ENCODE measurements around the gene SYTL2. TPM values are rescaled to one million over a fixed set of nuclear protein-coding genes. Genes with fewer than 3 reads are reported as not detected.
"Not testable (repeated sequence)": the region's sequence is repeated elsewhere in the genome, so short reads cannot be mapped to it uniquely, and the experiment has no call there.

SYTL2 gene
- total RNA-seq, 2 experiments from 2014 or later: 9.5 to 11.2 TPM

GRCh38 chr11:85787809-85788760 is 22.9 kb downstream of the SYTL2 start:
- H3K27me3 Mint-ChIP-seq: no peaks in the 10 kb centered on the region
- no peaks in the 10 kb centered on the region for H3K36me3 Mint-ChIP-seq (ENCODE audit: low read depth)
- peaks cover 32% of the 10 kb centered on the region for H3K4me1 Mint-ChIP-seq (ENCODE audit: low read depth)
- no peak for TF ChIP-seq CTCF (IDR thresholded peaks at IDR 0.05)
- intact Hi-C loops (cut with micrococcal nuclease): no loop called here
- DNase-seq (no peak), ATAC-seq (peak; percentile 37)
- peak overlapping the region; percentile 74 for H3K27ac Mint-ChIP-seq
- POLR2A ChIA-PET: interaction anchor here (0.6 to 1.0 kb wide), 3 partner anchors 20 to 172 kb away, joined by 3 read pairs; no protein-coding TSS in a partner anchor
- CTCF ChIA-PET: interaction anchor here (1.2 to 1.7 kb wide), 2 partner anchors 41 to 107 kb away, joined by 3 read pairs; no protein-coding TSS in a partner anchor
- no peak overlapping the region for H3K4me3 Mint-ChIP-seq
- no peaks in the 10 kb centered on the region for H3K9me3 Mint-ChIP-seq

GRCh38 chr11:85787168-85787567 is 23.8 kb downstream of the SYTL2 start:
- TF ChIP-seq CTCF (IDR thresholded peaks at IDR 0.05): no peak
- Mint-ChIP-seq H3K27ac (peak overlapping the region; percentile 44), H3K9me3 (peaks cover 5% of the 10 kb centered on the region), H3K4me3 (no peak overlapping the region), H3K4me1 (ENCODE audit: low read depth) (peaks cover 31% of the 10 kb centered on the region), H3K27me3 (no peaks in the 10 kb centered on the region), H3K36me3 (ENCODE audit: low read depth) (peaks cover 7% of the 10 kb centered on the region)
- intact Hi-C loops (cut with micrococcal nuclease): no loop called here
- peak; percentile 55 for ATAC-seq
- POLR2A ChIA-PET: interaction anchor here (1.0 to 1.4 kb wide), 3 partner anchors 23 to 123 kb away, joined by 3 to 5 read pairs (median 5); partner anchors contain the start of gene CREBZF
- CTCF ChIA-PET: interaction anchor here (1.2 to 2.5 kb wide), 4 partner anchors 9 to 106 kb away, joined by 3 to 6 read pairs (median 4); partner anchors contain the start of gene CCDC83
- no peak for DNase-seq

DNA sequence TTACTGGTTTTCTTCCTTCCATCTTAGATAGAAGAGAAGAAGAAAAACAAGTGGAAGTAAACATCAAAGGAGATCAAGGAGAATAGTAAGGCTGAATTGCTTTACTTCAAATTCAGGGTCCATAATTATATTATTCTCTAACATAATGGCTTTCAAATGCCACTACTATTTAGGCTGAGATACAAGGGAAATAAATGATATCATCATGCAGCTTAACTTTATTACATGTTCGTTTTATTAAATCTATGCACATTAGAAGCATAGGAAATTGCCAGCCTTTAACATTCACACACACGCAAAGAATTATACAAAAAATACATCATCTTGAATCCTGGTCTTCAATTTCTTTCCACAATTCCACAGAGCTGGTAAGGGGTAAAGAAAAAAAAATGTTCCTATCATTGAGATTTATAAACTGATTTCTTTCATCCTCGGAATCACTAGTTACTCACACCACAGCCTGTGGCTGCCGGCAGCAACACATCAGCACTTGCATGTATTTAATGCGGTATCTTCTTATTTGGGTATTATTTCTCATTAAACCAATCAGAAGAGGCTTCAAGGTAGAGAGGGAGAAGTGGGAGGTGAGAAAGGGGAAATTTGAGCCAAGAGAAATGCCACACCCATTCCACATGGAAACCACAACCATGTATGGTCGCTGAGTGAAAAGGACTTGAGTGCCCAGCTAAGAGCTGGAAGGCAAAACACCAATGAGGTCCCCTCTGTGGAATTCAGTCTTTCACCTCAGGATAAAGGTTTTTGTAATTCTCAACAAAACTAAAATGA is 26.3 kb downstream of the SYTL2 start:
- Mint-ChIP-seq H3K27ac (no peak overlapping the region), H3K27me3 (no peaks in the 10 kb centered on the region), H3K9me3 (peaks cover 5% of the 10 kb centered on the region), H3K4me3 (no peak overlapping the region), H3K36me3 (ENCODE audit: low read depth) (peaks cover 7% of the 10 kb centered on the region), H3K4me1 (ENCODE audit: low read depth) (peaks cover 45% of the 10 kb centered on the region)
- ChIA-PET CTCF (interaction anchor here (0.7 to 2.5 kb wide), 4 partner anchors 11 to 24 kb away, joined by 3 to 6 read pairs (median 3); no protein-coding TSS in a partner anchor), POLR2A (no interaction called here)
- DNase-seq (no peak), ATAC-seq (no peak)
- intact Hi-C loops (cut with micrococcal nuclease): no loop called here
- no peak for TF ChIP-seq CTCF (IDR thresholded peaks at IDR 0.05)

- Mint-ChIP-seq H3K9me3 (peaks cover 5% of the 10 kb centered on the region), H3K27ac (no peak overlapping the region), H3K27me3 (no peaks in the 10 kb centered on the region), H3K4me1 (ENCODE audit: low read depth) (peaks cover 48% of the 10 kb centered on the region), H3K4me3 (no peak overlapping the region), H3K36me3 (ENCODE audit: low read depth) (peaks cover 7% of the 10 kb centered on the region)
- TF ChIP-seq CTCF (IDR thresholded peaks at IDR 0.05): no peak
- ATAC-seq (no peak), DNase-seq (no peak)
- intact Hi-C loops (cut with micrococcal nuclease): no loop called here
- CTCF ChIA-PET: no interaction called here
- POLR2A ChIA-PET: no interaction called here
Observed at GRCh38 chr11:85783758-85784157, 27.2 kb downstream of the SYTL2 start.

GRCh38 chr11:85780780-85781517 is 30.0 kb downstream of the SYTL2 start:
- peak; percentile 48 for DNase-seq
- H3K9me3 Mint-ChIP-seq; H3K4me3 Mint-ChIP-seq; intact Hi-C loops (cut with micrococcal nuclease); H3K27me3 Mint-ChIP-seq; H3K36me3 Mint-ChIP-seq (ENCODE audit: low read depth): not testable (repeated sequence)
- ATAC-seq: peak; percentile 82
- CTCF ChIA-PET: interaction anchor here (1.1 kb wide), 2 partner anchors 13 to 24 kb away, joined by 3 to 4 read pairs; no protein-coding TSS in a partner anchor
- POLR2A ChIA-PET: interaction anchor here (0.9 kb wide), 1 partner anchor 81 kb away, joined by 3 read pairs; no protein-coding TSS in a partner anchor
- H3K4me1 Mint-ChIP-seq (ENCODE audit: low read depth): peaks cover 35% of the 10 kb centered on the region
- H3K27ac Mint-ChIP-seq: peak overlapping the region; percentile 83

All from activated CD8-positive, alpha-beta T cell treated with anti-CD3 and anti-CD28 coated beads for 36 hours (primary cell).